ENCODE measurements around the gene CALML5.

CALML5 gene

GRCh38 chr10:5500910-5501309, 1.5 kb upstream of the CALML5 start:
- no peak for DNase-seq (ENCODE audit: low spot score)

DNA sequence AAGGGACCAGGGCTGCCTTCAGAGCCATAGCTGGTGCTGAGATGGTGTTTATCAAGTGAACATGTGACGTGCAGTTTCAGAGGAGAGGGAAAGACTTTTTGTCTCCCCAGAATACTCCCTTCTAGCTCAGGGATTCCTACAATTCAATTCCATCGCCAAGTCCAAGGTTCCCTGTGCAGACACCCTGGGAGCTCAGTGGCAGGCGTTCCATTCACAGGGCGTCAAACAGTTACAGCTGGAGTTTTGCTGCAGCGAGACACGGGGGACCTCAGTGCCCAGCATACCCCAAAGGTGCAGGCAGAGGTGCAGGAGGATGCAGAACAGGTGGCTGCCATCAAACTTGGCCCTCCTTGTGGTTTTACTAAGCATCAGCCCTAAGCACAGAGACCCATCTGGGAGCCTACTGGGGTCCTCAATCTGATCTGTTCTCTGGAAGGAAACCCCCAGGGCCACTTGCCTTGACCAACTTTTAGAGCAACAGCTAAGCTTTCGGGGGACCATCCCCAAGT, 846 bp upstream of the CALML5 start:
- no peak for DNase-seq (ENCODE audit: low spot score)

DNA sequence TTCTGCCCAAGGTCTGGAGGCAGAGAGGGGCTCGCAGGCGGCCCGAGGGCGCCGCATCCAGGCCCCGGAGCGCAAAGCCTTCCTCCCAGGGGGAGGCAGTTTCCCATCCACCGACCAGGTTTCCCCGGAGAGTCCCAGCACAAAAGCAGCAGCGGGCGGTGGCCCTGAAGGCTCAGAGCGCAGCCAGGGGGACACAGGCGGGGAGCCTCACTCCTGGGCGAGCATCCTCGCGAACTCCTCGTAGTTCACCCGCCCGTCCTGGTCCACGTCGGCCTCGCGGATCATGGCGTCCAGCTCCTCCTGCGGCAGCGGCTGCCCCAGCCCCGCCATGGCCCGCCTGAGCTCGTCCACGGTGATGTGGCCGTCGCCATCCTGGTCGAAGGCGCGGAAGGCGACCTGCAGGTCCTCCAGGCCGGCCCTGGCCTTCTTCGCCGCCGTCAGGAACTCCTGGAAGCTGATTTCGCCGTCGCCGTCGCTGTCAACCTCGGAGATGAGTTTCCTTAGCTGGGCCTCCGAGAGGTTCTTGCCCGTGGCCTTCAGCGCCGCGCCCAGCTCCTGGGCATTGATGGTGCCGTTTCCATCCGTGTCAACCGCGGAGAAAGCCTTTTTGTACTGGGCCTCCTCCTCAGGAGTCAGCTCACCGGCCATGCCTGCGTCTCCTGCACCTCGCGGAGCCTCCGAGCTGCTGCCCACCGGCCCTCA, 428 bp downstream of the CALML5 start:
- DNase-seq (ENCODE audit: low spot score), result no peak

DNA sequence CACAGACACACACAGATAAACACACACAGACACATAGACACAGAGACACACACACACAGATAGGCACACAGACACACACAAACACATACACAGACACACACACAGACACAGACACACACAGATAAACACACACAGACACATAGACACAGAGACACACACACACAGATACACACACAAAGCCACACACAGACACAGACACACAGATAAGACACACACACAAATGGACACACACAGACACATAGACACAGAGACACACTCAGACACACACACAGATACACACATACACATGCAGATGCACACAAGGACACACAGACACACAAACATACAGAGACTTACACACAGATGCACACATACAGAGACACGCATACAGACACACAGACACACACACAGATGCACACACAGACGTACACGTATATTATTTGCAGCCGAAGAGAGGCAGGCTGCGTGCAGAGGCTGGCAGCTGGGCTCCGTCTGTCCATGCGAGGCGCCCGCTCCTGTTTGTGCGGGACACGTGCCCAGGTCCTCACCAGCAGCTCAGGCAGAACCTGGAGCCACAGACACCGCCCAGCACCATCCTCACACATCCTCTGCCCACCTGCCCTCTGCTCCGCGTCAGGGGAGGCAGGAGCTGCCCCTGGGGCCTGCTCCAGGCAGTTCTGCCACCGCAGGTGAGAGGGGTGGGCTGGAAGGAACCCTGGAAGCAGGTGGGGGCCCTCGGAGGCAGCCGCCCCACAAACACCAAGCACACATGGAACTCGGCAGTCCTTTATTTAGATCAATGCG, 1.2 kb downstream of the CALML5 start:
- no peak for DNase-seq (ENCODE audit: low spot score)

DNA sequence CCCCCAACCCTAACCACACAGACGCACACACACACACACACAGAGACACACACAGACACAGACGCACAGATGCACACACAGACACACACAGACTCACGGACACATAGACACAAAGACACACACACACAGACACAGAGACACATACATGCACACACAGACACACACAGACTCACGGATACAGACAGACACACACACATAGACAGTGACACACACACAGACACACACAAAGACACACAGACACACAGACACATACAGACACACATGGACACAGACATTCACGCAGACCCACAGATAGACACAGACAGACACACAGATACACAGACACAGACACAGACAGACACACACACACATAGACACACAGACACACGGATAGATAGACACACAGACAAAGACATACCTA, 2.1 kb downstream of the CALML5 start:
- DNase-seq (ENCODE audit: low spot score), result no peak

DNA sequence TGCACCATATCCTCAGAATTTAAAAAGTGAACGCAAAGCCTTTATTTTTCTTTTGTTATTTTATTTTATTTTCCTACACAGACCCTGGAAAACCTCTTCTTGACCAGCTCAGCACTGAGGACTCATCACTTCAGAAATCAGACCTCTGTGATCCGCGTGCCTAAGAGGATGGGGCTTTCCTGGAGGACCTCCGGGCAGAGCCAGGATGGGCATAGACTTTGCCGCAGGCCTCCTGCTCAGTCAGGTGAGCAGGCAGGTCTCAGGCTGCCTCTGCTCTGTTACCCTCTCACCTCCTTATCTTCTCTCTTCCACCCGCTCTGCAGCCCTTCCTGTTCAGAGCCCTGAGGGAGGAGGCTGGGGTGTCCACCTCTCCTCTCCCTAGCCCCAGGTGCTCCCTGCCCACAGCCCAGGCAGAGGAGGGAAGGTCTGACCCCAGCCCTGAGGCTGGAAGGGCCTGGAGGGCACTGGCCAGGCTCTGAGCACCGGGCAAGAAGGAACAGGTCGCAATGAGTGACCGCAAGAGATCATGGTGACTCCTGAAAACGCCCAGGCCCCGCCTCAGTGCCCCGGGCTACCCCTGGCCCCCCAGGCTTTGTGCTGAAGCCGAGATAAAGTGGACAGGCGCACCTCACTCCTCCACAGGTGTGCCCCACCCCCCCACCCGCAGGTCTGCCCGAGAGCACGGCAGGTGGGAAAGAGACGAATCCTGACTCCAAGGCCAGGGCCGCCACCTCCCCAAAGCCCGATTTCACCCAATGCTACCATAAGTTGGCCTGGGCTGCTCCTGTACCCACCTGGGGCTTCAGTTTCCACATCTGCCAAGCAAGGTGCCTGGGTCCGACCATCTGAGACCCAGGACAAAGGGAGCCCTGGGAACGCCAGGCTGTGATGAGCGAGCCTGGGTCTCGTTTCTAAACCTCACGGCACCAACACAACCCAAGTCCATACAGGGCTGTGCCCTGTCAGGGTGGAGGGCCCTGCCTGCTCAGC, 2.8 kb downstream of the CALML5 start:
- no peak for DNase-seq (ENCODE audit: low spot score)

GRCh38 chr10:5494611-5495010, 4.8 kb downstream of the CALML5 start:
- no peak for DNase-seq (ENCODE audit: low spot score)

DNA sequence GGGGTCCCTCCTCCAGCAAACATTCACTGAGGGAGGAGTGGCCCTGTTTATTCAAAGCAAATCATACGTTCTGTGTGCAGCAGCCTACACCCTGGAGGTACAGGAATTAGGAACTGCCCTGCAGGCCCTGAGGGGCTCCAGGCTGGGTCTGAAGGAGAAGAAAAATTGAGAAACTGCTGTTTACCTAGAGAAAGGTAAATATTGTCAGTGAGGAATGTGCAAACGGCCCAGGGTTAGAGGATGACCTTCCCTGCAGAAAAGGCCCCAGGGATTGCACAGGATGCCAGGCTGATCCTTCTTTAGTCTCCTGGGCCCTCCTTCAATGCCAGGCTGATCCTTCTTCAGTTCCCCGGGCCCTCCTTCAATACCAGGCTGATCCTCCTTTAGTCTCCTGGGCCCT, 5.7 kb downstream of the CALML5 start:
- DNase-seq (ENCODE audit: low spot score), result no peak

- no peak for DNase-seq (ENCODE audit: low spot score)
Observed at GRCh38 chr10:5492929-5493576, 6.3 kb downstream of the CALML5 start.

GRCh38 chr10:5492322-5492855, 7.0 kb downstream of the CALML5 start:
- no peak for DNase-seq (ENCODE audit: low spot score)

- DNase-seq (ENCODE audit: low spot score), result no peak
Observed at GRCh38 chr10:5491477-5491876, 7.9 kb downstream of the CALML5 start.

DNA sequence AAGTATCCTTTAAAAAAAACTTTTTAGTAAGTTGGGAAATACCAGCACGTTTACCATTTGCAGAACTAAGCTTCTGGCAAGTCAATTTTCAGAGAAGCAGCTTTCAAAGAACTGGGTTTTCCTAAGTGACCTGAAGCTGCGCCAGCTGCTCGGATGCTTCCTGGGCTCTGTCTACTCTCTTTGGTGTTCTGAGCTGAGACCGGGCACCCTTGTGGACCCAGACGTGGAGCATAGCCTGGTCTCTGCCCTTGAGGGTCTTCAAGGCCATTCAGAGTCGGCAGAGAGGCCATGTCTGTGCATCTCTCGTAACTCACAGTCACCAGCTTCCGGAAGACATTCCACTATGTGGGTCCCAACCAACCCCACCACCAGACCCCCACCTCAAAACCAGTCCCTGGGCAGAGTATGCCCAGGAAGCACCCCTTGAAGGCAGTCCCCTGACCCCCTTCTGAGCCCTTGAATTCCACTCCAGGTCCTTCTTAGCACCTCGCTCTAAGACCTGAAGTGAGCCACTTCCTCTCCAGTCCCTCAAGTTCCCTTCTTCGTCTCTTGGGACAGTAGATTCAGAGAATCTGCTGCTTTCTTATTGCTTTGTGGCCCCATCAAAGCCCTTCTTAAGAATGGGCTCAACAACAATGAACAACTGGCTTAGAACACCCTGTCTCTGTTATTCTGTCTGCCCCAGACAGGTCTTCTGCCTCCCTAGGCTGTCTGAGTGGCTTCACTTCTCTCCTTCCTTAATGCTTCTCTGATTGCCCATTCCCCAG, 8.5 kb downstream of the CALML5 start:
- DNase-seq (ENCODE audit: low spot score), result no peak

DNA sequence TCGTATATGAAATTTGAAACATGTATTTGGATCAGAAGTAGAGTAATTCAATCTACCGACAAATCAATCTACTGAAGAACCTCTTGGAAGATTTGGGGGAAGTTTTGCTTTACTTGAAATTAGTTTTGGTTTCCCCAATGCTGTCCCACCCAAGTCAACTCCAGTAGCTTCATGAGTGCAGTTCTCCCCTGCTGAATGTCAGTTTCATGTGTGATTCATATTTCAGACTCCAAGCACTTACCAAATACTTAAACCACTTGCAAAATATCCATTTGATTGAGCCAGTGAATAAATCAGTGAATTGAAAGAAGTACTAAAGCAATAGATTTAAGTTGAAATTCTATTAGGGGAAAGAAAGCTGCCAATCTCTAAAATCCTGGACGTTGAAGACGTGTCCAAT, 9.3 kb downstream of the CALML5 start:
- DNase-seq (ENCODE audit: low spot score), result no peak

- DNase-seq (ENCODE audit: low spot score), result no peak
Observed at GRCh38 chr10:5488272-5489161, 10.9 kb downstream of the CALML5 start.

DNA sequence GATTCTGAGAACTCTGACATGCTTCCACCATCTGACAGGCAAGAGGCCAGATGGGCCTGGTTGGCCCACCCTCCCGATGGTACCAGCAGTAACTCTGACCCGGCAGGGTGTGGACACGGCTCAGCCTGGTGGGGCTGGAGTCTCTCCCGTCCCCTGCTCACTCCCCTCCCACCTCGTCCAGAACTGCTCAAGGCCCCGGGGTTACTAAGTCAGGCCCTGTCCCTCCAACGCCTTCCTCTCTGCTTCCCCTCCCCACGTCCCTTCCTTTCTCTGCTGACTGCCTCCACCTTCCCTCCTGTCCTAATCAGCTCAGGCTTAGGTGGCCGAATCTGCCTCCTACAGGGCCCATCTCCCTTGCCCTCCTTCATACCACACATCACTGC, 12.5 kb downstream of the CALML5 start:
- no peak for DNase-seq (ENCODE audit: low spot score)

DNA sequence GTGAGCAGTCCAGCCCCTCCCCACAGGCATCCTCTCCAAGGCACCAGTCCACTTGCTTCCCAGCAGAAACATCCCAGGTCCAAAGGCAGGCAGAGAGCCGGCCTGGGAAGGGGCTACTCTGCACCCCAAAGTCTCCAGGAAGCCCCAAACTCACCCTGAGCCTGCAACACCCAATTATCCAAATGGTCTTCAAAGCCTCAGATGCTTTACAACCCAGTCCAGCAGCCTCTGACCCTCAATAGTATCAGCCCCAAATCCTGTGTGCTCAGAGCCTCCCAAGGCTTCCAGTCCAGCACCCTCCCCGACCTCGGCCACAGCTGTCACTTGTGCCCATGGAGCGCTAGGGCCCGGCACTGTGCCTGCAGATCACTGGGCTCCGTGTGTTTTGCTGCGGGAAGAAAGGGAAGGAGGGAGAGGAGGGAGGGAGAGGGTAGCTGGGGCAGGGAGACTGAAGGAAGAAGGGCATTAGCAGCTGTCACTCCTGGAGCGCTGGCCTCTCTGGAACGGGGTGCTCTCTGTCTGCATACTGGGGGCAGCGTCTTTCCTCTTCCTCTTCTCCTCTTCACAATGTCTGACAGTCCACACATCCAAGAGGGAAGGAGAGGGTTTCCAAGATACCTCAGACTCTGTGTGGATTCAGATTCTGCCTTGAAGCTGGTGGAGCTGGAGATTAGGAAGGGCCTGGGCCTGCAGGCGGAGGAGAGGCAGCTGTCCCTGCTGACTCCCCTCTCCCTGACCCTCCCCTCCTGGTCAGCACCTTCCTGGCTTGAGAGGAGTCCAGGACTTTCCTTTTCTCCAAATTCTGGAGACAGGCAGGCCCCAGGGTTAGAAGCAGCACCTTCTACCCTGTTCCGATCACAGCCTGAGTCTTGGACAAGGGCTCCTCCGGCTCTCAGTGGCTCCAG, 13.2 kb downstream of the CALML5 start:
- DNase-seq (ENCODE audit: low spot score), result no peak

DNA sequence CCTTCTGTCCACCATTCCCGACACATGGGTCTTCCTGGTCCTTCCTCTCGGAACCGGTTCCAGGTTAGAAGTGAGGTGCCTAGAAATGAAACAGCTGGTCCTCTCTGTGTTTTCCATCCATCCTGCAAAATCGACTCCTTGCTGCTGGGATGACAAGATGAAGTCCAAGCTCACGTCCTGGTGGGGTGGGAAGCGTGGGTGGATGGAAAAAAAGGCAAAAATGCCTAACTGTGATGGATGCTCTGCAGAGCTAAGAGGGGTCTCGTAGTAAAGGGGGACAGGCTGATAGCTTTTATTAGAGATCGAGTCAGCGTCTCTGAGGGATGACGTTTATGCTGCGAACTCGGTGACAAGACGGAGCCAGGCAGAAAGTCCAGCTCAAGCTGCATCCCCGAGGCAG, 14.1 kb downstream of the CALML5 start:
- DNase-seq (ENCODE audit: low spot score), result no peak

- DNase-seq (ENCODE audit: low spot score), result no peak
Observed at GRCh38 chr10:5484205-5484604, 15.2 kb downstream of the CALML5 start.

DNA sequence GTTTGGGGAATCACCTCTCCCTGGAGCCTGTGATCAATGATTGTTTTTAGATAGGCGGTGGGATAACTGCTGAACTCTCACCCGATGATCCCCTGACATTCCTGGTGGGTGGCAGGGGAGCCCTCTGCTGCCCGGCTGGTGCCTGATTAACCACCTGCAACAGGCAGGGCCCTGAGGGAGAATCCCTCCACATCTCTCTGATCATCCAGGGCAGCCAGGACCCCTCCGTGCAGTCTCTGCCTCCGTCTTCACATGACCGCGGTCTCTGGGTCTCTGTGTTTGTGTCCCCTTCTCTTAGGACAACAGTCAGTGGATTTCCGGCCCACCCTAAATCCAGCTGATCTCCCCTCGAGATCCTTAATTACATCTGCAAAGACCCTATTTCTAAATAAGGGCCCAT, 17.4 kb downstream of the CALML5 start:
- no peak for DNase-seq (ENCODE audit: low spot score)
